Cerebellar nuclear complex (tissue), 1 donor: ENCODE data around the gene TECTA.
"Not testable (repeated sequence)": the region's sequence is repeated elsewhere in the genome, so short reads cannot be mapped to it uniquely, and the experiment has no call there.

Experiments
- DNase-seq, 2 experiments: peaks; one replicate each; lab custom pipeline; 2025; lab: John Stamatoyannopoulos, UW

The TECTA gene

DNA sequence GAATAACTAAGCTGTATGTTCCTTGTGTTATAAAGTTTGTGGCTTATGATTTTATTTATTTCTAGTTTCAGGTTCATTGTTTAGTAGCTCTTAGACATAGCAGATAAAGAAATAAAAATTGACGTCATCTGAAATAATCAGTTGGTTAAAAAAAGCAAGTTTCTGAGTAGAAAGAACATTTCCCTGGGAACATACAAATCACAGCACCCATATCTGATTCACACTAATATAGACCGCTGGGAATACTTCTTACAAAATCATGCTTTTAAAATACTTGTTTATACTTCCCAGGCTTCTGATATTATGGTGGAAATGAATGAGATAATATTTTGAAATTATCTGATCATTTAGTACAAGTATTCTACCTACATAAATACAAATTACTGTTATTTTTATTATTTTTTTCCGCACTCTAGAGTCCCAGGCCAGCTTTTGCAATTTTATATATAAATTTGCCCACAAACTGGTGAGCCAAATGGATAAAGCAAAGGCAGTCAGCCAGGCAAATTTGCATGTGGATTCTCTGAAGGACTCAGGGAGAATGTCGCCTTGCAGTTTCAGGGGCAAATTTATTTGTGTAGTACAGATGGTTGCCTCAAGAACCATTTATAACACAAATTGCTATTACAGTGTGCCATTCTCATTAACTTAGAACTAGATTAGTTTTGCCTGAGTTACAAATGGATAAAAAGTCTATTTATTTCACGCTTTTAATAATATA, 128.6 kb downstream of the TECTA start:
- DNase-seq: no peak

DNA sequence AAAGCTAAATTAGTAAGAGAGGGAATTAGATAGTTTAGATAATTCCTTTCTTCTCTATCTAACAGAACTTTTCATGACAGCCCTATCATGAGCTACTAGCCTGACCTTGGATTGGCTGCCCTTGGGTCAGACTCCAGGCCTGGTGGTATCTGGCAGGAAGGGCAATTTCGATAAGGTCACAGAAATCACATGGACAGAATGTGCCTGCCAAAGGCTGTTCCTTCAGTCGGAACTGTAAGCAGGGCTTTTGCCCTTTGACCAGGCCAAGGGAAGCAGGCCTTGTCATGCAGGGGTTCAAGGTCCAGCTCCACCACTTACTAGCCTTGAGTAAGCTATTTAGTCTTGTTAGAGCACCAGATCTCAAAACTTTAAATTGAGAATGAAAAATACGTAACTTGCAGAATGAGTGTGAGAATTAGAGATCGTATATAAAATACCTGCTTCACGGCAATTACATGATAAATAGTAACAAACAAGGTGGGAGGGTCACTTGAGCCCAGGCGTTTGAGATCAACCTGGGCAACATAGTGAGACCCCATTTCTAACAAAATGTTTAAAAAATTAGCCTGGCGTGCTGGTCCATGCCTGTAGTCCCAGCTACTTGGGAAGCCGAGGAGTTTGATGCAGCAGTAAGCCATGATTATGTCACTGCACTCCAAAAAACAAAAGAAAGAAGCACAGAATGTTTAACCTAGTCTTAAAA, 130.7 kb downstream of the TECTA start:
- no peak for DNase-seq

DNA sequence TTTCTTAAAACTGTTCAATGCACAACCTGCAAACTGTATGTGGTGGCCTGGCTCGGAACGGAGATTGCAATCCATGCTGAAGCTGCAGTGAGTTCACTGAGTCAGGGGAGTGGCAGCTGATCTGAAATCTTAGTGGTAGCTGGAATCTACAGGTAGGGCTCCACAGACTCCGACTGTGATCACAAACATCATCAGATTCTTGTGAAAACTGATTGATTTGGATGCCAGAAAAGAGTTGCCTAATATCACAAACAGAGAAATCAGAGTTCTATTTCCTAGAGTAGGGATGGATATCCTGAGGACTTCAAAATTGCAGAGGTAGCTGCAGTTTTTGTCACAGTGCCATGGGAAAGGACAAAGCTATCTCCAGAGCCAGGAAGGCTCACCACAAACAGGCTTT, 134.0 kb downstream of the TECTA start:
- no peak for DNase-seq

DNA sequence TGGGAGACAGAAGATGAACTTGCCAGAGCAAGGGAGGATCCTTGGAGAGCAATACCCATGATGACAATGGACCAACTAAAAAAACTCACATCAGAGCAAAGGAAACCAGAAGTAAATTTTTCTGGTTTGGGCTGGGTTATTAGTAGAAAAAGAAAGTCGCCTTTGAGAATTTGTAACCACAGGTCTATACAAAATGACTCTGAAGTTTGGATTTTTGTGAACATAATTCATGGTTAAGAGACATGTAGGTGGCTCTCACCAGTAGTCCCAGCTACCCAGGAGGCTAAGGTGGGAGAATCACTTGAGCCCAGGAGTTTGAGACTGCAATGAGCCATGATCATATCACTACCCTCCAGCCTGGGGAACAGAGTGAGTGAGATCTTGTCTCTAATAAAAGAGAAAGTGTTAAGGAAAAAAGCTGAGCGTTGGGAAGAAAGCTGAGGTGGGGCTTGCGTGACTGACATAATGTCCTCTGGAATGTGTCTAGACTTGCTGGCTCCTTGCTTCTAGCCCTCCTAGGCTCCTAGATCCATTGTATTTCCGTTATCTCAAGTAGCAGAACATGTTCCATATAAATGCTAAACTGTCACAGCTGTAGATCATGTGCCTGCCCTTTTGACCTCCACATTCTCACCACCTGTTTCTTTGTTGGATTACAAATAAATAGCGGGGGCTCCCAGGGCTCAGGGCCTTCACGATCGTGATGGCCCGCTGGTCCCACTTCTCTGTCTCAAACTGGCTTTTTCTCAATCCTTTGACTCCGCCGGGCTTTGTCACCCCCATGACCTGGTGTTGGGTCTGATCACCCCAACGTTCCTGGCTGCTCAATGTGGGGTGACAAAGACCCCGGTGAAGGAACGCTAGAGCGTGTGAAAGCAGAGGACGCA, 135.3 kb downstream of the TECTA start:
- no peak for DNase-seq

DNA sequence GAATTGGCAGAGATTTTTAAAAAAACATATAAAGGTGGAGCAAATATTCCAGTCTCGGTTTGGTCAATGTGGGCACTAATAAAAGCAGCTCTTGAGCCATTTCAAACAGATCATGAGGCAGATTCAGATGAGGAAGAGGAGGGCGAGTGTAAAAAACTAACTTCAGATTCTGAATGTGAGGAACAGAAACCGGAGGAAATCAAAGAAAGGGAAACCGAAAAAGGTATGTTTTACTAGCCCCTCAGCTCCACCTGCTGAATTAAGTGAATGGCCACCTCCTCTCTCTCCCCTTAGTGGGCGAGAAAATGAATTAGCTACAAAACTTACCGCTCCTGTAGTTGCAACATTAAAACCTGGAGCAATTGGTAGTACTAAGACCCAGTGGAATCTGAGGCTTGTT, 136.2 kb downstream of the TECTA start:
- not testable (repeated sequence) for DNase-seq

DNA sequence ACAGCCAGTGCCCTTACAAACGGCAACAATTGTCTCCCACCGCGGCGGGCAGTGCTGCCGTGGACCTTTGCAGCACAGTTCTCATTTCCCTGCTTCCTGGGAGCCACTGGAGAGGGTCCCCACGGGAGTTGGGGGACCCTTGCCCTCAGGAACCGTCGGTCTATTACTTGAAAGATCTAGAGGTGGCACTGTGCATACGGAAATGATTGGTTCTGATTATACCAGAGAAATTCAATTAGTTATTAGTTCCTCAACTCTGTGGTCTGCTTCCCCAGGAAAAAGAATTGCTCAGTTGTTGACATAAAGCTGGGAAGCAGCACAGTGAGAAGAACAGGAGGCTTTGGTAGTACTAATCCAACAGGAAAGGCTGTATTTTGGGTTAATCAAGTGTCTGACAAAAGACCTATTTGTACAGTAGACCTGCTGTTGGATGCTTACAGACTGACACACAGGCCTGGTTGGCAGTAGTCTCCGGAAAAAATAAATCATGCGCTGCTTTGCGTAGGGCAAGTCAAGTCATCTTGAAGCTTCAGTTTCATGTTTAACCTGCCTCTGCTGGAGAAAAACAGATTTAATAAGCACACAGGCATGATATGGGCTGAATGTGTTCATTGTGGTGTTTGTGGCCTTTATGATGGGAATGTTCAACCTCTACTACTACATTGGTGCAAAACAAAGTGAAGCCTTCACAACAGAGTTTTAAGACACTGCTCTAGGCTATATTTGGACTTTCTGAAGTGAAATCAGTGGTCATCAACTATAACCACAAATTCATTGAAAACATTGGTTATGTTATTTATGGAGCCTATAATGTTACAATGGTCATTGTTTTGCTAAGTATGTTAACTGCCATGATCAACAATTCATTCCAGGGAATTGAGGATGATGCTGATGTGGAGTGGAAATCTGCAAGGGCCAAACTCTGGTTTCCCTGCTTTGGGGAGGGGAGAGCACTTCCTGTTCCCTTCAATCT, 136.9 kb downstream of the TECTA start:
- no peak for DNase-seq

DNA sequence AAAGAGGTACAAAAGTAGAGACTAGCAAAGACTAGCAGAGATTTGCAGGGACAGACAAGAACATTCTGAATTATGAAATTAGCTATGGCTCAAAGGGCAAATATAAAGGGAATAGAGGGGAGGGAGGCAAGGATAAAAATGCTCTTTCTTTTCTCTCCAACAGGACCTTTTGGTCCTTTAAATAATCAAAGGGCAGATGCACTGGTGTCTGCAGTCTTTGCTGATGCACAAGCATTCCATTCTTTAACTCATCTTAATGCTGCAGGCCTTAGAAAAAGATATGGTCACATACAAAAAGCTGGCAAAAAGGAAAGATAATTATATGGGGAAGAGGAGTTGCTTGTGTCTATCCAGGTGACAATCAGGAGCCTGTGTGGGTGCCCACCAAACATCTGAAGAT, 137.9 kb downstream of the TECTA start:
- no peak for DNase-seq

DNA sequence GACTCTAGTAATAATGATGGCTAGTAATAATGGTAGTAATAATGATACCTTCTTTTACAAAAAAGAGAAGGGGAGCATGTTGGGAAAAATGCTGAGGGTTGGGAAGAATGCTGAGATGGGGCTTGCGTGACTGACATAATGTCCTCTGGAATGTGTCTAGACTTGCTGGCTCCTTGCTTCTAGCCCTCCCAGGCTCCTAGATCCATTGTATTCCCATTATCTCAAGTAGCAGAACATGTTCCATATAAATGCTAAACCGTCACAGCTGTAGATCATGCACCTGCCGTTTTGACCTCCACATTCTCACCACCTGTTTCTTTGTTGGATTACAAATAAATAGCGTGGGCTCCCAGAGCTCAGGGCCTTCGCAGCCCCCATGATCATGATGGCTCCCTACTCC, 139.0 kb downstream of the TECTA start:
- DNase-seq: not testable (repeated sequence)

DNA sequence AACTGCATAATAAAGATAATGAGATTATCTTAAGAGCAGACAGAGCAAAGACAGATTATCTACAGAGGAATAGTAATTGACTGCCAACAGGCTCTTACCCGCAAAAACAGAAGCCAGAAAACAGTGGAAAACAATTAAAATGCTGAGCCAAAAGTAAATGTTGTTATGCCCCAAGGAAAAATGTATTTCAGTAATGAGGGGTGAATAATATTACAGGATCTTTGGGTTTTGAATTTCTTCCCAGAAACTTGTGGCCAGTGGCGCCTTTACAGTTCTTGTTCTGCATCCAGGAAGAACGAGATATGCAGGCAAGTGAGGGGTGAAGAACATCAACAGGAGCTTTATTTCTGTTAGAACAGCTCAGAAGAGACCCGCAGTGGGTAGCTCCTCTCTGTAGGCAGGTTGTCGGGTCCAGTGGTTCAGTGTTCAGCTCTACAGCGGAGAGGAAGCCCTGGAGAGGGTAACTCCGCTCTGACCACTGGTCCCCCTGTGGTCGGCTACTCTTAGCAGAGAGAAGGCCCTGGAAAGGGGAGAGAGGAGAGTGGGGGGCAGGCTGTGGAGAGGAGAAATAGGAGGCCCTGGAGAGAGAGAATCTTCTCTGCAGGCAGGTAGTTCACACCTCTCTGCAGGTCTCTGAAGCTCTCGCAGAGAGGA, 139.7 kb downstream of the TECTA start:
- DNase-seq: no peak
